Neutrophil (primary cell): ENCODE measurements around the gene PTPRN2.
"Not testable (repeated sequence)": the region's sequence is repeated elsewhere in the genome, so short reads cannot be mapped to it uniquely, and the experiment has no call there.

Experiments used
- H3K27ac ChIP-seq: fragments of 200-600 bp; sonication (generic); 2 replicates; pipeline ENCODE4 v1.5.1; 2016; ENCODE audit warnings: mild to moderate bottlenecking, moderate library complexity
- H3K27me3 ChIP-seq: fragments of 200-600 bp; sonication (generic); 2 replicates; pipeline ENCODE4 v1.6.0; 2016; ENCODE audit warnings: mild to moderate bottlenecking
- H3K36me3 ChIP-seq: fragments of 200-600 bp; sonication (generic); 2 replicates; pipeline ENCODE4 v1.5.1; 2017
- H3K4me1 ChIP-seq, 2 experiments: fragments of 200-600 bp in 1 of 2; sonication (generic) in 1 of 2; 1 replicate in 1 of 2; 2 replicates in 1 of 2; pipeline versions ENCODE4 v1.5.1 to v1.6.1; 2013 to 2016; ENCODE audit warnings: low read depth in 1 of 2, low read length in 1 of 2, mild to moderate bottlenecking in 1 of 2, moderate library complexity in 1 of 2; ENCODE audit not compliant: control insufficient read depth in 1 of 2, insufficient read depth in 1 of 2
- H3K4me3 ChIP-seq, 2 experiments: fragments of 200-600 bp in 1 of 2; sonication (generic) in 1 of 2; 1 replicate in 1 of 2; 2 replicates in 1 of 2; pipeline ENCODE4 v1.5.1; 2013 to 2016; ENCODE audit warnings: low read depth in 1 of 2, low read length in 1 of 2, mild to moderate bottlenecking in 1 of 2, moderate library complexity in 1 of 2
- H3K9me3 ChIP-seq: fragments of 200-600 bp; sonication (generic); 2 replicates; pipeline ENCODE4 v1.5.1; 2016
- TF ChIP-seq, protein P1 (sequence below): fragments of 200-600 bp; sonication (generic); IDR thresholded peaks from 2 replicates; pipeline ENCODE4 v1.5.1; 2016; ENCODE audit warnings: antibody characterized with exemption

Gene PTPRN2

DNA sequence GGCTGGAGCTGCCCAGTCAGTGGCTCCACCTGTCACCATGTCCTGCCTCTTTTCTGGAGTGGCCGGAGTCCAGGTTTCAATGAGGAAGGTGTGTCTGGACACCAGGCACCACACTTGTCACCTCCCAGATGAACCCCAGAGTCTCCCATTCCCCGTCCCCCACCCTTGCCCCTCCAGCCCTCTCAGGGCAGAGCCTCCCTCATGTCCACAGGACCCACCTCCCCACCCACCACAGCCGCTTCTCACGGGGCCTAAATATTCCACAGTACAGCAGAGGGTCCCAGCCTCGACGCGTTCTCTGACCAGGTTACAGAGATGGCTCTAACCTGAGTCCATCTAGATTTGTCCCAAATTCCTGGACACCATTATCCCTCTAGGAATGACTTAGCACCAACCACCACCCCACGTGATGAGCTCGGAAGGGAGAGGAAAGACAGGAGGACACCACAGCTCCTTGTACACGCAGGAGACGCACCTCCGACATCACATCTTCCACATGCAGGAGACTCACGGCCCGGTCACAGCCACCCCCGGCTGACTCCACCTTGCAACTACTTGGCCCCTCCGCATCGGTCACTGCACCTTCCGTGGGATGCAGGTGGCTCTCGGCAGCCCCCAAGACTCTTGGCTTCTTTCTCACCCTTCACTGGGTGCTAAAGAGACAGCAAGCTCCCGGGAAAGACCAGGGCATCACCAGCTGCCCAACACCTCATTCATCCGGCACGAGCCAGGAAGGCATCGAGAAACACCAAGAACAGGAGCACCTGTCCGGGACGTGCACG is 690.7 kb downstream of the PTPRN2 start:
- no peak overlapping the region for H3K27ac ChIP-seq
- no peaks in the 10 kb centered on the region for H3K4me1 ChIP-seq
- TF ChIP-seq, protein P1, sequence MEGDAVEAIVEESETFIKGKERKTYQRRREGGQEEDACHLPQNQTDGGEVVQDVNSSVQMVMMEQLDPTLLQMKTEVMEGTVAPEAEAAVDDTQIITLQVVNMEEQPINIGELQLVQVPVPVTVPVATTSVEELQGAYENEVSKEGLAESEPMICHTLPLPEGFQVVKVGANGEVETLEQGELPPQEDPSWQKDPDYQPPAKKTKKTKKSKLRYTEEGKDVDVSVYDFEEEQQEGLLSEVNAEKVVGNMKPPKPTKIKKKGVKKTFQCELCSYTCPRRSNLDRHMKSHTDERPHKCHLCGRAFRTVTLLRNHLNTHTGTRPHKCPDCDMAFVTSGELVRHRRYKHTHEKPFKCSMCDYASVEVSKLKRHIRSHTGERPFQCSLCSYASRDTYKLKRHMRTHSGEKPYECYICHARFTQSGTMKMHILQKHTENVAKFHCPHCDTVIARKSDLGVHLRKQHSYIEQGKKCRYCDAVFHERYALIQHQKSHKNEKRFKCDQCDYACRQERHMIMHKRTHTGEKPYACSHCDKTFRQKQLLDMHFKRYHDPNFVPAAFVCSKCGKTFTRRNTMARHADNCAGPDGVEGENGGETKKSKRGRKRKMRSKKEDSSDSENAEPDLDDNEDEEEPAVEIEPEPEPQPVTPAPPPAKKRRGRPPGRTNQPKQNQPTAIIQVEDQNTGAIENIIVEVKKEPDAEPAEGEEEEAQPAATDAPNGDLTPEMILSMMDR: no peak
- H3K27me3 ChIP-seq: no peaks in the 10 kb centered on the region
- H3K36me3 ChIP-seq: no peaks in the 10 kb centered on the region
- no peaks in the 10 kb centered on the region for H3K9me3 ChIP-seq
- no peak overlapping the region for H3K4me3 ChIP-seq

DNA sequence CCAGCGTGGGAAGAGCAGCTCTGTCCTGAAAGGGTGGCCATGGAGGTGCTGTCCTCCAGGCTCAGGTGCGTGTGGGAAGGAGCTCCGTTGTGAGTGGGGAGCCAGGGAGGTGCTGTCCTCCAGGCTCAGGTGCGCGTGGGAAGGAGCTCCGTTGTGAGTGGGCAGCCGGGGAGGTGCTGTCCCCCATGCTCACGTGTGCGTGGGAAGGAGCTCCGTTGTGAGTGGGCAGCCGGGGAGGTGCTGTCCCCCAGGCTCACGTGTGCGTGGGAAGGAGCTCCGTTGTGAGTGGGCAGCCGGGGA is 691.3 kb downstream of the PTPRN2 start:
- H3K4me1 ChIP-seq, H3K9me3 ChIP-seq, H3K27me3 ChIP-seq, H3K36me3 ChIP-seq, H3K27ac ChIP-seq, H3K4me3 ChIP-seq: not testable (repeated sequence)

DNA sequence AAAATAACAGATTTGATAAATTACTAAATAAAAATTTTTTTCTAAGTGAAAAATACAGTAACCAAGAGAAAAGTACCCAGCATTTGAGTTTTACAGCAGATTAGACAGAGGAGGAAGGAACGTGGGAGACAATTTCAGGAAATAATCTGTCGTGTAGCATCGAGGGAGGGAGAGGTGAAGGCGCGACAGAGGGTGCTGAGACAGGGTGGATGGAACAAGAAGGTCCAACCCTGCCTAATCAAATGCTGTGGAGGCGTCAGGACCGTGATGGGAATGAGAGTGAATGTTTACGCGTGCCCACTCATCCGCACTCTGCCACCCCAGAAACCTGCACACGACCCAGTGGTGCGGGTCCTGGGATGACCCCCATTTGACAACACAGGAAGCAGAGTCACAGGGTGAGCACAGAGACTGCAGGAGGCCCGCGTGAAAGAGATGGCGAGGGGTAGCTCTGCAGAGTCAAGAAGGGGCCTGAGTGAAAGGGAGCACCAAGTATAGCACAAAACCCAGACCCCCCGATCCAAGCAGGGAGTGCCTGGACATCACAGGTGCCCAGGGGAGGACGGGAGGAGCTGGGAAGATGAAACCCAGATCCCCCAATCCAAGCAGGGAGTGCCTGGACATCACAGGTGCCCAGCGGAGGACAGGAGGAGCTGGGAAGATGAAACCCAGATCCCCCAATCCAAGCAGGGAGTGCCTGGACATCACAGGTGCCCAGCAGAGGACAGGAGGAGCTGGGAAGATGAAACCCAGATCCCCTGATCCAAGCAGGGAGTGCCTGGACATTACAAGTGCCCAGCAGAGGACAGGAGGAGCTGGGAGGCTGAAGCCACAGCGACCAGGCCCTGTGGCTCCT is 691.9 kb downstream of the PTPRN2 start:
- no peak overlapping the region for H3K4me3 ChIP-seq
- no peaks in the 10 kb centered on the region for H3K36me3 ChIP-seq
- H3K27ac ChIP-seq: no peak overlapping the region
- H3K4me1 ChIP-seq: no peaks in the 10 kb centered on the region
- no peaks in the 10 kb centered on the region for H3K9me3 ChIP-seq
- TF ChIP-seq, protein P1: no peak
- peaks cover 3% of the 10 kb centered on the region for H3K27me3 ChIP-seq

DNA sequence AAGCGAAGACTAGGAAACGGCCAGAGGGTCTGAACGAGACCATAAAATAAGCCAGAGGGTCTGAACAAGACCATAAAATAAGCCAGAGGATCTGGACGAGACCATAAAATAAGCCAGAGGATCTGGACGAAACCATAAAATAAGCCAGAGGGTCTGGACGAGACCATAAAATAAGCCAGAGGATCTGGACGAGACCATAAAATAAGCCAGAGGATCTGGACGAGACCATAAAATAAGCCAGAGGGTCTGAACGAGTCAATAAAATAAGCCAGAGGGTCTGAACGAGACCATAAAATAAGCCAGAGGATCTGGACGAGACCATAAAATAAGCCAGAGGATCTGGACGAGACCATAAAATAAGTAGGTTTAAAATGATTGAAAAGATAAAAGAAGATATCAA is 692.5 kb downstream of the PTPRN2 start:
- H3K27ac ChIP-seq, H3K4me3 ChIP-seq, H3K9me3 ChIP-seq, H3K4me1 ChIP-seq, H3K36me3 ChIP-seq, H3K27me3 ChIP-seq: not testable (repeated sequence)

DNA sequence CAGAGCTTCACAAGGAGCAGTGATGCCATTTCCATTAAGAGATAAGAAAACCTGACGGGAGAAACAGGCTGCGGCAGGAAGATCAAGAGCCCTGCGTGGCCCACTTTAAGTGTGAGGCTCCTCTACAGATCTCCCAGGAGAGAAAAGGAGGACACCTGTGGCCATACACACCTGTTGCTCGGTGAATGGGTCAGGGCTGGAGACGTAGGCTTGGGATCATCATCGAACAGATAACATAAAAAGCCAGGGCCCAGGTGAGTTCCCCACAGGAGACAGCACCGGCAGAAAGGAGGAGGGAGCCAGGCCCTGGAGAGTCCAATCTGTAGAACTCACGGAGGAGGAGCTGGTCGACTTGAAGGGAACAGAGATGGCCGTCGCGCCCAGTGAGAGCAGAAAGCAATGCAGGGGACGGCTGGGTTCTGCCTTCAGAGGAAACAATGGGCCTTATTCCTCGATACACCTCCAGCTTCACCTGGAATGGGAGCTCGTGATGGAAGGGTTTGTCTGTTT is 694.0 kb downstream of the PTPRN2 start:
- H3K4me3 ChIP-seq: no peak overlapping the region
- TF ChIP-seq, protein P1: no peak
- peaks cover 4% of the 10 kb centered on the region for H3K27me3 ChIP-seq
- H3K36me3 ChIP-seq: no peaks in the 10 kb centered on the region
- no peak overlapping the region for H3K27ac ChIP-seq
- no peaks in the 10 kb centered on the region for H3K4me1 ChIP-seq
- H3K9me3 ChIP-seq: no peaks in the 10 kb centered on the region

DNA sequence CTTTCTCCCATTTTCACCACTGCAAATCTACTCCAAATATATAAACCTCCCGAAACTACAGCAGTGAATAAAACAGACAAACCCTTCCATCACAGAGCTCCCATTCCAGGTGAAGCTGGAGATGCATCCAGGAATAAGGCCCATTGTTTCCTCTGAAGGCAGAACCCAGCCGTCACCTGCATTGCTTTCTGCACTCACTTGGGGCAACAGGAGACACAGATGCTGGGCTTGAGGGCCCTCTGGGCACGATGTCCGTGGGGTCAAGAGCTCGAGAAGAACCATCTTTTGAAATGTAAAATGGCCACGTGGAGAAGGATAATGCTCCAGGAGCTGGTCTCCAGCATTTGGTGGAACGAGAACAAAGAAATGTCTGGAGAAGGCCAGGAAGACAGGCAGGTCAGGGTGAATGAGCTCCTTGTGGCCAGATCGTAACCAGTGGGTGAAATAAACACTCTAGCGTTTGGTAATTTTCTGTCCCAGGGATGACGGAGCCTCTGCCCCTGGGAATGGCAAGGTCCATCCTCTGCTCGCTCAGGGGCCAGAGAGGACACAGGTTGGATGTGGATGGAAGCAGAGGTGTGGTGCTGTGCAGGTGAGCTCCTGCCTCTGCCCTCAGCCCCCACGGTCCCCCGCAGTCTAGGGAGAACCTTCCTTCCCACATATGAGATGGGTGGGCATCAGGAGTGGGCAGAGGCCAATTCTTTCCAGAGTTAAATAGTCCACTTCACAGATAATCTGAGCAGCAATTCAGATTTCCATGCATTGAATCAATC is 694.7 kb downstream of the PTPRN2 start:
- Histone ChIP-seq H3K9me3 (no peaks in the 10 kb centered on the region), H3K36me3 (no peaks in the 10 kb centered on the region), H3K4me3 (no peak overlapping the region), H3K4me1 (no peaks in the 10 kb centered on the region), H3K27me3 (peaks cover 4% of the 10 kb centered on the region), H3K27ac (no peak overlapping the region)
- TF ChIP-seq, protein P1: no peak
